Small intestine (tissue), 7 donors: Measurements from ENCODE around the gene TMPRSS11D. TPM values are rescaled to one million over a fixed set of nuclear protein-coding genes. Genes with fewer than 3 reads are reported as not detected.

ENCODE experiments used
- DNase-seq, 2 donors: peaks; one replicate each; pipeline versions ENCODE4 v3.0.0 to v3.0.0-alpha.2; 2013
- FAIRE-seq: peaks from 2 replicates; lab custom pipeline; 2012; peaks lifted over from hg19 to GRCh38; lab: Jason Lieb, UNC
- H3K27ac ChIP-seq, 3 donors: one replicate each; pipeline ENCODE4 v1.5.1; 2013; ENCODE audit warnings: low read length in 2 of 3, mild to moderate bottlenecking in 2 of 3, control low read depth in 1 of 3, inconsistent platforms in 1 of 3, low read depth in 1 of 3, moderate library complexity in 1 of 3
- H3K27me3 ChIP-seq, 3 donors: one replicate each; pipeline ENCODE4 v1.6.1; 2013; ENCODE audit warnings: low read length in 3 of 3, inconsistent platforms in 1 of 3; ENCODE audit not compliant: control insufficient read depth in 3 of 3, insufficient read depth in 3 of 3
- H3K36me3 ChIP-seq, 3 donors: one replicate each; pipeline ENCODE4 v1.6.1; 2013; ENCODE audit warnings: low read length in 3 of 3, inconsistent platforms in 1 of 3, low read depth in 1 of 3, mild to moderate bottlenecking in 1 of 3, moderate library complexity in 1 of 3; ENCODE audit not compliant: control insufficient read depth in 3 of 3, insufficient read depth in 2 of 3
- H3K4me1 ChIP-seq, 3 donors: one replicate each; pipeline ENCODE4 v1.6.1; 2013; ENCODE audit warnings: low read length in 2 of 3, inconsistent platforms in 1 of 3, low read depth in 1 of 3, mild to moderate bottlenecking in 1 of 3, moderate library complexity in 1 of 3; ENCODE audit not compliant: control insufficient read depth in 3 of 3, insufficient read depth in 2 of 3
- H3K4me3 ChIP-seq, 3 donors: one replicate each; pipeline ENCODE4 v1.5.1; 2013; ENCODE audit warnings: low read length in 3 of 3, control low read depth in 1 of 3, inconsistent platforms in 1 of 3, low read depth in 1 of 3, mild to moderate bottlenecking in 1 of 3, moderate library complexity in 1 of 3
- H3K9me3 ChIP-seq, 2 donors: one replicate each; pipeline ENCODE4 v1.6.1; 2013; ENCODE audit warnings: low read depth in 1 of 2, low read length in 1 of 2; ENCODE audit not compliant: control insufficient read depth in 2 of 2, insufficient read depth in 1 of 2
- WGBS, 3 donors: extraction: QIAGEN DNeasy Blood & Tissue Kit; methylation state at CpG; one replicate each; pipeline ENCODE4 v1.1.7; 2013; 5-methylcytosine and 5-hydroxymethylcytosine counted together
- polyA plus RNA-seq, 4 donors: library from polyadenylated mRNA; stranded (reverse) in 3 of 4; unstranded in 1 of 4; fragments of 200-250 nt in 3 of 4; fragments of 120-200 nt in 1 of 4; gene quantifications; one replicate each; pipeline versions ENCODE4 v1.2.1 to v1.2.3, GENCODE V29; 2013
- donor health status: healthy with polysubstance abuse.
- donor health status: control.
- donor health status: control.
- donor health status: Bipolar disorder and iron deficiency.
- donor health status: healthy.

TMPRSS11D gene
- polyA plus RNA-seq, 4 donors: 0.03 to 0.06 TPM; not detected in 2

- FAIRE-seq (no peak), DNase-seq (no peak)
- Histone ChIP-seq H3K27ac (no peak overlapping the region), H3K36me3 (no peaks in the 10 kb centered on the region), H3K4me3 (no peak overlapping the region), H3K4me1 (no peaks in the 10 kb centered on the region), H3K9me3 (no peaks in the 10 kb centered on the region), H3K27me3 (no peaks in the 10 kb centered on the region)
- WGBS, 3 donors: 45 to 68% (median 63%) methylated on average over 6 of the region's 6 CpGs
Observed at GRCh38 chr4:67861513-67861912, 22.3 kb downstream of the TMPRSS11D start.

GRCh38 chr4:67853336-67853735, 30.5 kb downstream of the TMPRSS11D start:
- no peaks in the 10 kb centered on the region for H3K4me1 ChIP-seq
- no peak overlapping the region for H3K4me3 ChIP-seq
- DNase-seq (no peak), FAIRE-seq (no peak)
- H3K9me3 ChIP-seq: no peaks in the 10 kb centered on the region
- no peak overlapping the region for H3K27ac ChIP-seq
- WGBS, 3 donors: 70 to 76% (median 73%) methylated on average over 2 of the region's 2 CpGs
- H3K36me3 ChIP-seq: no peaks in the 10 kb centered on the region
- no peaks in the 10 kb centered on the region for H3K27me3 ChIP-seq

DNA sequence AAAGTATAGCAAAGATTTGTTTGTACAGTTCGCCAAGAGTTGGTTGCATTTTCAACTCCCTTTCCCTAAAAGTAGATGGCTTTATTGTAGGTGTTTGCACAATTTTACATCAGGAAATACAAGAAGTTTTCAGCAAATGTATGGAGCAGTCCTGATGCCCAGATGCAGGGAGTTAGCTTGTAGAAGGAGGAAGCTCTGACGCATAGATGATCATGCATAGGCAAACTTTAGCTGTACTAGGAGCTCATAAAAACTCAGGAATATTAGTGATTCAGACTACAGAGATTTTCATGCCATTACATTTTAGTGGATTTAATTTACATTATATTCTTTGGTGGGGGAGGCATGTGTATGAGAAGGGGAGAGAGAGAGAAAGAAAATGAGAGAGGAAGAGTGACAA, 62.9 kb downstream of the TMPRSS11D start:
- Histone ChIP-seq H3K4me1 (no peaks in the 10 kb centered on the region), H3K27ac (no peak overlapping the region), H3K27me3 (no peaks in the 10 kb centered on the region), H3K9me3 (no peaks in the 10 kb centered on the region), H3K36me3 (no peaks in the 10 kb centered on the region), H3K4me3 (no peak overlapping the region)
- no peak for DNase-seq
- 91 to 97% (median 91%) methylated on average over 2 of the region's 2 CpGs for WGBS, 3 donors
- FAIRE-seq: no peak

DNA sequence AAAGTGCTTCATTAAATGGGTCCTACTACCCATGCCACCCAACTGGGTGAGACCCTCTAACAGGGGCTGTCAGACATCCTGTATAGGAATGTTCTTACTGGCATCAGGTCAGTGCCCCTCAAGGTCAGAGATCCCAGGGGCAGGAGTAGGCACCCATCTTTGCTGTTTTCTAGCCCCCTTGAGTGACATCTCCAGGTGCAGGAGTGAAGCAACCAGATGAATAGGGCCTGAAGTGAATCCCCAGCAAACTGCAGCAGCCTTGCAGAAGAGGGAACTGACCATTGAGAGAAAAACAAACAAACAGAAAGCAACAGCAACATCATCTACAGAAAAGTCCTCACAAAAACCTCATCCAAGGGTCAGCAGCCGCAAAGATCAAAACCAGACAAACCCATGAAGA, 73.8 kb downstream of the TMPRSS11D start:
- no peak overlapping the region for H3K4me3 ChIP-seq
- no peaks in the 10 kb centered on the region for H3K27me3 ChIP-seq
- FAIRE-seq: no peak
- H3K36me3 ChIP-seq: no peaks in the 10 kb centered on the region
- no peak overlapping the region for H3K27ac ChIP-seq
- no peak for DNase-seq
- H3K9me3 ChIP-seq: peaks cover 0 to 8% of the 10 kb centered on the region in 2 donors
- H3K4me1 ChIP-seq: no peaks in the 10 kb centered on the region
- 96 to 97% (median 97%) methylated on average over 1 of the region's 1 CpG for WGBS, 3 donors

GRCh38 chr4:67809502-67809901, 74.3 kb downstream of the TMPRSS11D start:
- Histone ChIP-seq H3K4me1 (no peaks in the 10 kb centered on the region), H3K4me3 (no peak overlapping the region), H3K27ac (no peak overlapping the region), H3K9me3 (peaks cover 0 to 8% of the 10 kb centered on the region in 2 donors), H3K36me3 (no peaks in the 10 kb centered on the region), H3K27me3 (no peaks in the 10 kb centered on the region)
- 71 to 89% (median 85%) methylated on average over 7 of the region's 7 CpGs for WGBS, 3 donors
- DNase-seq: no peak
- FAIRE-seq: no peak

DNA sequence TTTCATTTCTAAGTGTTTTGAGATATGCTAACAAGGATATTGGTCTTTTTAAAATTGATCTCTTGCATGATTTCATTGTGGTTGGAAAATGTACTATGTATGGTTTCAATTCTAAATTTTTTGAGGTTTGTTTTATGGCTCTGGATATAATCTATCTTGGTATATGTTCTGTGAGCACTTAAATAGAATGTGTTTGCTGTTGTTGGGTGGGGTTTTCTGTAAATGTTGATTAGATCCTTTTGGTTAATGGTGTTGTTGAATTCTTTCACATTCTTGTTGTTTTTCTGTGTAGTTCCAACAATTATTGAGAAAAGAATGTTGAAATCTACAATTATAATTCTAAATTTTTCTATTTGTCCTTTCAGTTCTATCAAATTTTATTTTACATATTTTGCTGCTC, 87.0 kb downstream of the TMPRSS11D start:
- Histone ChIP-seq H3K36me3 (no peaks in the 10 kb centered on the region), H3K27me3 (no peaks in the 10 kb centered on the region), H3K4me3 (no peak overlapping the region), H3K4me1 (no peaks in the 10 kb centered on the region), H3K27ac (no peak overlapping the region), H3K9me3 (no peaks in the 10 kb centered on the region)
- FAIRE-seq (no peak), DNase-seq (no peak)

DNA sequence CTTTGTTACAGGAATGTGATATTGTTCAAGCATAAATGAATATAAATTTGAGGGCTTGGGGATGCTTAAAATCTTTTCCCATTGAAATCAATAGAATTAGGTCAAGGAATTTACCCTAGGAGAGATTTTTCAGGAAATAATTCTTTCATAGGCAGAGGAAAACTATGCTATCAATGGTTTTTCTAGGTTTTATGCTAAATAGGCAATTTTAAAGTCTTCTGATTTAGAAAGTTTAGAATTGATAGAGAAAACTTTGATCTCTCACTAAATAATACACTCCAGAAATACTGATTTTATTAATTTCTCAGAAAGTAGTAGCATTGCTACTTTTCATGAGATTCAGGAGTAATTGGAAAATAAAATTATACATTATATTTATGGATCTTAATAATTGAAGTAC, 93.1 kb downstream of the TMPRSS11D start:
- FAIRE-seq (no peak), DNase-seq (no peak)
- Histone ChIP-seq H3K36me3 (no peaks in the 10 kb centered on the region), H3K27ac (no peak overlapping the region), H3K27me3 (no peaks in the 10 kb centered on the region), H3K4me1 (no peaks in the 10 kb centered on the region), H3K4me3 (no peak overlapping the region), H3K9me3 (no peaks in the 10 kb centered on the region)

DNA sequence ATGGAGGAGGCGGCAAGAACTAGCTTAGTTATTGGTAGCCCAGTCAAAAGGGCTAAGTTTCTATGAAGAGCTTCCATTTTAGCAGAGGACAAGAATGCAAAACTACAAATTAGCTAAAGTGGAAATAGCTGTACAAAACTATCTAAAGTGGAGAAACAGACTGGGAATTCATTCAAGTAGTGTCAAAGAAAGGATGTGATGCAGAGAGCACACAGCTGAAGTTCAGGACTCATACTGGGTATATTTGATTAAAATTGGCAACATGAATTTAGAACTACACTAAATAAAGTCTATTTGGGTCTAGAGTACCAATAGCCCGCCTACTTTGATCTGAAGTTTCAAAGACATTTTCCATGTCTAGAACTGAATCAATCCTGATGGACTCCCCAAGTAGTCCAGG, 96.5 kb downstream of the TMPRSS11D start:
- no peaks in the 10 kb centered on the region for H3K27me3 ChIP-seq
- DNase-seq: no peak
- H3K36me3 ChIP-seq: no peaks in the 10 kb centered on the region
- H3K9me3 ChIP-seq: no peaks in the 10 kb centered on the region
- no peak for FAIRE-seq
- WGBS, 3 donors: 81 to 94% (median 92%) methylated on average over 2 of the region's 2 CpGs
- H3K4me3 ChIP-seq: no peak overlapping the region
- no peak overlapping the region for H3K27ac ChIP-seq
- H3K4me1 ChIP-seq: no peaks in the 10 kb centered on the region

- Histone ChIP-seq H3K4me3 (no peak overlapping the region), H3K27ac (no peak overlapping the region), H3K4me1 (no peaks in the 10 kb centered on the region), H3K27me3 (no peaks in the 10 kb centered on the region), H3K36me3 (no peaks in the 10 kb centered on the region), H3K9me3 (no peaks in the 10 kb centered on the region)
- DNase-seq (no peak), FAIRE-seq (no peak)
- WGBS, 3 donors: 68 to 74% (median 72%) methylated on average over 2 of the region's 2 CpGs
Observed at GRCh38 chr4:67785528-67785927, 98.3 kb downstream of the TMPRSS11D start.
